Activated CD8-positive, alpha-beta memory T cell treated with anti-CD3 and anti-CD28 coated beads for 36 hours (primary cell): ENCODE data around the gene CDH8. TPM values are rescaled to one million over a fixed set of nuclear protein-coding genes. Genes with fewer than 3 reads are reported as not detected.

Experiments
- CTCF ChIA-PET: fragments of 350-600 bp; sonication (Branson Sonifier 250); formaldehyde crosslinking; loops from one replicate; lab custom pipeline; 2021; ENCODE audit warnings: antibody characterized with exemption; lab: Charles Lee
- POLR2A ChIA-PET: fragments of 350-600 bp; sonication (Branson Sonifier 250); formaldehyde crosslinking; loops from one replicate; lab custom pipeline; 2021; ENCODE audit warnings: antibody characterized with exemption; lab: Charles Lee
- total RNA-seq, 2 experiments: library from RNA; stranded (reverse); gene quantifications; one replicate each; pipeline ENCODE4 v1.2.3, GENCODE V29; 2021

Gene CDH8
- total RNA-seq, 2 experiments from 2014 or later, result not detected

DNA sequence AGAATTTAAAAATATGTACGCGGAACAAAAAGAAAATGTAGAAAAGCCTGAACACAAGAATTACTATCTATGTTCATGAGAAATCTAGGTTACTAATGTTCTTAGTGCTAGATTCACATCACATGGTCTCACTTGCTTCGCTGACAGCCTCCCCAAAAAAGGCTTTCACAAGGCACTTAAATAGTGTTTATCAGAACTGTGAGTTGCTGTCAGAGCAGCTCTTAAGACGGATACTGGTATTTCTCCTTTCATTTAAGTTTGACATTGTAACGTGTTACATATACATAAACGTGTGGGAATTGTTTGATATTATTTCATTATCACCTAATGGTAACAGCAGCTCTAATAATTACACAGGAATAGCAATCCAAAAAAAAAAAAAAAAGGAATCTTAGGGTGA, 150.9 kb downstream of the CDH8 start:
- POLR2A ChIA-PET, result no interaction called here
- CTCF ChIA-PET, result no interaction called here

DNA sequence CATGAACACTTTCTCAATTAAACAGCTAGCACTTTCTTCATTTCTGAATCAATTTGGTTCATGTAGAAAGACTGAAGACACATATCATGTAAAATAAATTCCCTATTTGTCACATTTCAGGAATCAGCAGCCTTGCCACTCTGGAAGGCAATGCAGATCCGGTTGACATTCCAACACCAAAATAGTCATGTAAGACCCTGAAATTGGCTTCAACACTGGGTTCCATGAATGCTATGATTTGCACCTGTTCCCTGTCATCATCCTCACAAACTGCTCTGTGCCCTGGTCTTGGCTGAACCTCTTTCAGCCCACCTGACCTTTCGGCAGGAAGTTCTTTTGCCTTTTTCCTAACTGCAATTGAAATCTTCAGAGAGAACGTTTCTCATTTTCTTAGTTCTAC, 156.9 kb downstream of the CDH8 start:
- CTCF ChIA-PET, result no interaction called here
- POLR2A ChIA-PET, result no interaction called here

- CTCF ChIA-PET, result no interaction called here
Measured at GRCh38 chr16:61877436-61877835, 158.8 kb downstream of the CDH8 start.

GRCh38 chr16:61872778-61873119, 163.5 kb downstream of the CDH8 start:
- ChIA-PET CTCF (no interaction called here), POLR2A (no interaction called here)

More at GRCh38 chr16:61877436-61877835, 158.8 kb downstream of the CDH8 start:
- POLR2A ChIA-PET, result no interaction called here

- ChIA-PET POLR2A (no interaction called here), CTCF (no interaction called here)
Measured at GRCh38 chr16:61871837-61872777, 164.1 kb downstream of the CDH8 start.

GRCh38 chr16:61862221-61863155, 173.8 kb downstream of the CDH8 start:
- ChIA-PET POLR2A (no interaction called here), CTCF (no interaction called here)

DNA sequence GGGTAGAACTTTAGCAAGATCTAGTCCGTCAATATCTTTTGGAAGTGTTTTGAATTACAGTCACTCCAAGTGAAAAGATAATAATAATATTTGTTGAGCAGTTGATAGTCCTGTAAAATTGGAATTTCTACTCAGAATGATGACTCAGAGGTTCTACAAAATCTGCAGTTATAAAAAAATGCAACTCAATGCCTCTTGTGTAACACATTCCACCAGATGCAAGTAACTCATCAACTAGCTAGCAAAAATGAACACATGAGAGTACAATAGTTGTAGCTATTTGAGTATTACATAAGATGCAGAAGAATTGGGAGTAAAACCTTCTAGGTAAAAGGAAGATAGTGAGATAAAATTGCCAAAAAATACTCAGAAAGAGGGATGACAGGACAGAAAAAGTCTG, 177.2 kb downstream of the CDH8 start:
- POLR2A ChIA-PET, result no interaction called here
- CTCF ChIA-PET, result no interaction called here

GRCh38 chr16:61842666-61843065, 193.6 kb downstream of the CDH8 start:
- POLR2A ChIA-PET, result no interaction called here

GRCh38 chr16:61836804-61837393, 199.3 kb downstream of the CDH8 start:
- ChIA-PET CTCF (no interaction called here), POLR2A (no interaction called here)

More at GRCh38 chr16:61842666-61843065, 193.6 kb downstream of the CDH8 start:
- CTCF ChIA-PET, result no interaction called here

GRCh38 chr16:61834082-61834481, 202.2 kb downstream of the CDH8 start:
- POLR2A ChIA-PET, result no interaction called here
- CTCF ChIA-PET, result no interaction called here

GRCh38 chr16:61831351-61831917, 204.8 kb downstream of the CDH8 start:
- ChIA-PET CTCF (no interaction called here), POLR2A (no interaction called here)

DNA sequence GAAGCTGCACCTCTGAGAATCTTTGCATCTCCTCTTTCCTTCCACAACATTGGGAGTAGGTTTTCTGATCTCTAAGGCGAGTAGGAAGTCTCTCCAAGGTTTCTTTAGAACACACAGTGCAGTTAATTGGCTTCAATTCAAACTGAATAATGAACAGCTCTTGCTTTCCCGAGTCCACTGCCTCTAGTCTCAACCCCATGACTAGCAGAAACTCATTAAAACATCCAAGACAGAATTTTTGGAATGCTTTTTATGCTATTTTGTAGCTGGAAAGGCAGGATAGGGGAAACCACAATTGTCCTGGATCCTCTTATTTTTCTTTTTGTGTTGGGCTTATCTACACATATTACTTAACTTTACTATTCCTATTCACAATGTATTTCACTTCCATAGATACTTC, 206.6 kb downstream of the CDH8 start:
- CTCF ChIA-PET, result no interaction called here
- POLR2A ChIA-PET, result no interaction called here

DNA sequence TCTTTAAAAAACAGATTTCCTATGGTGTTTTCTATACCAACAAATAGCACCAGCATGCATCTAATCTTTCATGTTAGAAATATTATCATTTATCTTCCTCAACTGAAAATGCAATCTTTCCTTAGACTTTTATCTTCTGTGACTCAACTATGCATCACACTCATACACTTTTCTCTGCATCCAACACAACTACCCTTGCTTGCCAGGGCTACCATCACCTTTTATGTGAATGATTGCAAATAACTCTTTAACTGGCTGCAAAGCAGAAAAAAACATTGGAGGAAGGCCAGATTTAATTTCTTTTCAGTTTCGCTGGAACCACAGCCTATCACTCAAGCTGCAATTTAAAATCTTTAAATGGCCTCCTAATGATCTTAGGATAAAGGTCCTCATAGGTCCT, 212.9 kb downstream of the CDH8 start:
- ChIA-PET POLR2A (no interaction called here), CTCF (no interaction called here)

DNA sequence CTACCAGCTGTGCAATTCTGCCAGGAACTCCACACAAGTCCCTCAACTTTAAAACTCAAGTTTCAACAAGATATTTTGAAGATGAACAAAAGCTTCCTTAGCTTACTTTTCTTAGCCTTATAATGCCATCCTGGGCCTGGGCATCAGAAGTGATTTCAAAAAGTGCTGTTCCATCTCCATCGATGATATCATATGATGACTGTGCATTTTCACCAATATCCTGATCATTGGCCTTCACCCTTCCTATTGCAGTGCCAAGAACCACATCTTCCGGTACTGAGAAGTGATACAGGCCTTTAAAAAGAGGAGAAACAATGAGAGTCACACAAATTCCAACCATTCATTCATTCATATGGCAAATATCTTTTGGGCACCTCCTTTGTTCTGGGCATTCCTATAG, 215.4 kb downstream of the CDH8 start:
- CTCF ChIA-PET, result no interaction called here
- POLR2A ChIA-PET, result no interaction called here

DNA sequence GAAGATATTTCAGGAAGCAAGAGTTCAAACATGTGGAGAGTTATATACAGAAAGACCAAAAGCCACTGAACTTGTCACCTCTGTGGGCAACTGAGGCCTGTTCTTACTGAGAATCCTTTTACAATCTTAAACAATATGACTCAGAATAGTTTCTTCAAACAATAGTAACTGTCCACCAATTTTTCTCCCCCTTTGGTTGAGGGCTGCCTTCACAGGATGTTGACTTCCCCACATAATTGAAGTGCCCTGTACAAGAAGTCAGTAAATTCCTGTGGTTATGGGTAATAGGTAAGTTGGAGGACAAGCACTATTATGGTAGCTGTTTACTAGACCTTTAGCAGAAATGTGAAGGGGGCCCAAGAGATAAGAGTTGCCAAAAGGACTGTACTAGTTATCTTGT, 215.8 kb downstream of the CDH8 start:
- CTCF ChIA-PET, result no interaction called here
- POLR2A ChIA-PET, result no interaction called here

GRCh38 chr16:61818850-61819249, 217.4 kb downstream of the CDH8 start:
- POLR2A ChIA-PET, result no interaction called here
- CTCF ChIA-PET, result no interaction called here

DNA sequence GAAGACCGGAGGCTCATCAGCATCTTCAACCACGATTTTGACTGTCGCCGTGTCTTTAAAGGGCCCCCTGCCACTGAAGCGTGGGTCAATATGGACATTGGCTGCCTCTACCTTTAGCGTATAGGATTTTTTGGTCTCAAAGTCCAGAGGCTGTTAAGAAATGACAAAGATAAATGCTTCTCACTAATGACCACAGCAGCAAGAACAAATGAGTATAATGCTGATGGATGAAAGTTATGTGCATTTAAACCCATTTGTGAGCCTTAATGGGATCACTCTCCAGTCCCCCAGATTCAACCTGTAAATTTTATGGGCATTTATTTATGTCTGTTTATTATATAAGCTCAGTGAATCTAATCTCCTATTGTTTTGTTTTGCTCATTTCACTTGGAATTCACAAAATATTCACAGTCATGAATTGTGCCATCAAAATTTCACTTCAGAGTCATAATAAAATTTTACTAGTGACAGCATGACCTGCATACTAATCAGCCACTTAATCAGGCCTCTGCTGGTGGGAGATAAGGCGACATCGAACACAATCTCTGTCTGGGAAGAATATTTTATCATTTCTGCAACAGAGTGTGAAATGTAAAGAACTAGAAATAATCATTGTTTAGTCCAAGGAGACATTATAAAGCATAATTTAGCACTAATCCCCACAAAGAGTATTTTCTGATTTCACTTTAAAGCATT, 218.5 kb downstream of the CDH8 start:
- POLR2A ChIA-PET, result no interaction called here
- CTCF ChIA-PET, result no interaction called here

GRCh38 chr16:61814726-61815347, 221.4 kb downstream of the CDH8 start:
- POLR2A ChIA-PET, result no interaction called here

DNA sequence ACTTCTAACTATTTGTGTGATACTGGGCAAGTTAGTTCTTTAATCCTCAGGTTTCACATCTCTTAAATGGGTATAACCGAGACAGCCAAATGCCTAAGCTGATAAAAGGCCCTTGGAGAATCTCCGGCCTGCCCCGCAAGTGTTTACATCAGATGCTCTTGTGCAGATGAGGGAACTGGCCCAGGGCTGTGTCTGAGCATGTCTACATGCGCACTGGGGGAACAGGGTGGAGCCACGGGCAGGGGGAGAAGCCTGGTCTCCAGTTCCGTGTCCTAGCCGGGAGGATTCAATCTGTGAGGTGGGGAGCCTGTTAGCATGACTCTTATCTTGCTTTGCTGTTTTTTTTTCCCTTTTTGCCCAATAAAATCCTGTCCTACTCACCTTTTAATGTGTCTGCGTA, 222.9 kb downstream of the CDH8 start:
- ChIA-PET POLR2A (no interaction called here), CTCF (no interaction called here)

More at GRCh38 chr16:61814726-61815347, 221.4 kb downstream of the CDH8 start:
- CTCF ChIA-PET, result no interaction called here
